Esophagus squamous epithelium (tissue), 4 donors: Measurements from ENCODE around the gene CRYBG2.

Experiments used
- POLR2A ChIP-seq, 4 donors: fragments of 450-650 bp; IDR thresholded peaks; one replicate each; pipeline ENCODE4 v1.6.1; 2017; ENCODE audit warnings: antibody characterized with exemption in 4 of 4, mild to moderate bottlenecking in 4 of 4, moderate library complexity in 3 of 4
- TF ChIP-seq, protein P1 (sequence below), 6 experiments: fragments of 450-650 bp in 4 of 6; fragments of 200-600 bp in 2 of 6; sonication (generic) in 2 of 6; IDR thresholded peaks; one replicate each; pipeline ENCODE4 v1.5.1; 2016 to 2019; ENCODE audit warnings: antibody characterized with exemption in 6 of 6, mild to moderate bottlenecking in 4 of 6, moderate library complexity in 4 of 6

DNA sequence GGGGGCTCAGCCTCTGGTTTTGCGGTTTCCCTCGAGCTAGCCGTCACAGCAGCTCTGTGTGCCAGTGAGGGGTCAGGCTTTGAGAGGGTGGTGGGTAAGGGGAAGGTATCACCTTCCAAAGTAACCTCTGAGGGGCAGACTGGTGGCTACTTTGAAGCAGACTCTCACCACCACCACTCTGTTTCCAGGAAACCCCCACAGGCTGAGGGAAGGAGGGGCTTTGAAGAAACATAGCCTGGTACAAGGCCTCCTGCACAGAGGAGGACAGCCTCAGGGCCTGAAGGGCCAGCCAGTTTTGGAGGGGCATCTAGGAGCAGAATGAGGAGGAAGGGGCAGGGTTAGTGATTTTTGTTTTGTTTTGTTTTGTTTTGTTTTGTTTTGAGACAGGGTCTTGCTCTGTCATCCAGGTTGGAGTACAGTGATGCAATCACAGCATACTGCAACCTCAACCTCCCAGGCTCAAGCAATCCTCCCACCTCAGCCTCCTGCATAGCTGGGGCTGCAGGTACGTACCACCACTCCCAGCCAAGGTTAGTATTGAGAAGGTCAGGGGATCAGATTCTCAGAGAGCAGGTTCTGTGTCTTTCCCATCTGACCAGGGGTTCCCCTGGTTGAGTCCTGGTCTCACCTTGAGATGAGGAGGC lies 35.8 kb upstream of the CRYBG2 start:
- TF ChIP-seq, protein P1, sequence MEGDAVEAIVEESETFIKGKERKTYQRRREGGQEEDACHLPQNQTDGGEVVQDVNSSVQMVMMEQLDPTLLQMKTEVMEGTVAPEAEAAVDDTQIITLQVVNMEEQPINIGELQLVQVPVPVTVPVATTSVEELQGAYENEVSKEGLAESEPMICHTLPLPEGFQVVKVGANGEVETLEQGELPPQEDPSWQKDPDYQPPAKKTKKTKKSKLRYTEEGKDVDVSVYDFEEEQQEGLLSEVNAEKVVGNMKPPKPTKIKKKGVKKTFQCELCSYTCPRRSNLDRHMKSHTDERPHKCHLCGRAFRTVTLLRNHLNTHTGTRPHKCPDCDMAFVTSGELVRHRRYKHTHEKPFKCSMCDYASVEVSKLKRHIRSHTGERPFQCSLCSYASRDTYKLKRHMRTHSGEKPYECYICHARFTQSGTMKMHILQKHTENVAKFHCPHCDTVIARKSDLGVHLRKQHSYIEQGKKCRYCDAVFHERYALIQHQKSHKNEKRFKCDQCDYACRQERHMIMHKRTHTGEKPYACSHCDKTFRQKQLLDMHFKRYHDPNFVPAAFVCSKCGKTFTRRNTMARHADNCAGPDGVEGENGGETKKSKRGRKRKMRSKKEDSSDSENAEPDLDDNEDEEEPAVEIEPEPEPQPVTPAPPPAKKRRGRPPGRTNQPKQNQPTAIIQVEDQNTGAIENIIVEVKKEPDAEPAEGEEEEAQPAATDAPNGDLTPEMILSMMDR (IDR thresholded peaks at IDR 0.05), result no peak
- no peak for TF ChIP-seq POLR2A (IDR thresholded peaks at IDR 0.05)
